T-helper 1 cell treated with Interleukin-12 subunit alpha and Interleukin-12 subunit beta and Interleukin-4 antibody, amounts not matched to agents 30 μg/mL and 1 μg/mL, for 36 hours (primary cell): ENCODE measurements around the gene APOL3.
"Not testable (repeated sequence)": the region's sequence is repeated elsewhere in the genome, so short reads cannot be mapped to it uniquely, and the experiment has no call there.

Source experiments
- H3K27ac Mint-ChIP-seq: one replicate; pipeline ENCODE4 v1.8.0; 2021; ENCODE audit warnings: mild to moderate bottlenecking, mixed read lengths
- H3K27me3 Mint-ChIP-seq: one replicate; pipeline ENCODE4 v1.8.0; 2021; ENCODE audit warnings: low read depth, mixed read lengths
- H3K36me3 Mint-ChIP-seq: one replicate; pipeline ENCODE4 v1.8.0; 2021; ENCODE audit warnings: low read depth, mixed read lengths
- H3K4me1 Mint-ChIP-seq: one replicate; pipeline ENCODE4 v1.8.0; 2021; ENCODE audit warnings: low read depth, mixed read lengths
- H3K4me3 Mint-ChIP-seq: one replicate; pipeline ENCODE4 v1.8.0; 2021; ENCODE audit warnings: mild to moderate bottlenecking, moderate library complexity, mixed read lengths
- H3K9me3 Mint-ChIP-seq: one replicate; pipeline ENCODE4 v1.8.0; 2021; ENCODE audit warnings: mixed read lengths

Gene APOL3, protein sequence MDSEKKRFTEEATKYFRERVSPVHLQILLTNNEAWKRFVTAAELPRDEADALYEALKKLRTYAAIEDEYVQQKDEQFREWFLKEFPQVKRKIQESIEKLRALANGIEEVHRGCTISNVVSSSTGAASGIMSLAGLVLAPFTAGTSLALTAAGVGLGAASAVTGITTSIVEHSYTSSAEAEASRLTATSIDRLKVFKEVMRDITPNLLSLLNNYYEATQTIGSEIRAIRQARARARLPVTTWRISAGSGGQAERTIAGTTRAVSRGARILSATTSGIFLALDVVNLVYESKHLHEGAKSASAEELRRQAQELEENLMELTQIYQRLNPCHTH

GRCh38 chr22:36160499-36160942 is at the start of gene APOL3:
Gene APOL3 (minus strand): TSS chr22:36160755. CDS start chr22:36149055, 11,700 bp downstream.
- Mint-ChIP-seq H3K27ac (peak within 1 kb of the TSS; percentile 95), H3K4me1 (peaks cover 82% of the 10 kb centered on the region), H3K9me3 (no peaks in the 10 kb centered on the region), H3K27me3 (no peaks in the 10 kb centered on the region), H3K36me3 (peaks cover 37% of the 10 kb centered on the region), H3K4me3 (peak within 1 kb of the TSS; percentile 93)

DNA sequence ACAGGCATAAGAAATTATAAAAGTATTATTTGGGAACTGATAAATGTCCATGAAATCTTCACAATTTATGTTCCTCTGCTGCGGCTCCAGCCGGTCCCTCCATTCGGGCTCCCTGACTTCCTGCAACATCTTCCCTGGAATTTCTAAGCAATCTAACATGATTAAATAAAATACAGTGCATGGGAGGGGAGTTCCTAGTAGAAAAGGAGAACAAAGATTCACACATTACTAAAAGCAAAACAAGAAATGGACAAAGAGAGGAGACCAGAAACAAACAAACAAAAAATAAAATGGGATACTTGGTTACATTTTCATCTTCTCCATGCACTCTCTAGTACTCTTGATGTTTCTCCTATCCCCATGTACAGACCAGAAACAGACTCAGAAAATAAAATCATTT is 49.7 kb upstream of the APOL3 start:
- peaks cover 3% of the 10 kb centered on the region for H3K4me1 Mint-ChIP-seq
- H3K36me3 Mint-ChIP-seq = no peaks in the 10 kb centered on the region
- no peak overlapping the region for H3K4me3 Mint-ChIP-seq
- no peak overlapping the region for H3K27ac Mint-ChIP-seq
- peaks cover 61% of the 10 kb centered on the region for H3K27me3 Mint-ChIP-seq
- H3K9me3 Mint-ChIP-seq = peaks cover 6% of the 10 kb centered on the region

GRCh38 chr22:36209488-36209908 is 48.9 kb upstream of the APOL3 start:
- H3K36me3 Mint-ChIP-seq, H3K4me1 Mint-ChIP-seq, H3K4me3 Mint-ChIP-seq, H3K9me3 Mint-ChIP-seq, H3K27ac Mint-ChIP-seq: not testable (repeated sequence)
- H3K27me3 Mint-ChIP-seq = peaks cover 53% of the 10 kb centered on the region

DNA sequence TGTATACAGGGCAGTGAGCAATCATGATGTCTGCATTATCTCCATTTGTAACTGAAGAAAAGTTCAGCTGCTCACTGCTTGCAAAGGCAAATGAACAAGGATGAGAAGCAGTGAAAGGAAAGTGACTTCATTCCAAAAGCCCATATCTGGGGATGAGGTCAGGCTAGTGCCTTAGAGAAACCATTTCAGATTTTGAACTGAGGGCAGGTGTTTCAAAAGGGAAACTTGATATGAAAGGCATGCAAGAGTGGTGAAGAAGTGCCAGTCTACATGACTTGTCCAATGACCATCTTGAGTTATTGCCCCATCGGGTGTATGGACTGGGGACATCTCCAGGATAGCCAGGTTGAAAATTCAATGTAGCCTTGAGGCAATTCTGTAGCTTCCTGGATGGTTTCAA is 48.4 kb upstream of the APOL3 start:
- peaks cover 47% of the 10 kb centered on the region for H3K27me3 Mint-ChIP-seq
- no peak overlapping the region for H3K4me3 Mint-ChIP-seq
- H3K27ac Mint-ChIP-seq = no peak overlapping the region
- H3K9me3 Mint-ChIP-seq = peaks cover 6% of the 10 kb centered on the region
- H3K4me1 Mint-ChIP-seq = peaks cover 6% of the 10 kb centered on the region
- no peaks in the 10 kb centered on the region for H3K36me3 Mint-ChIP-seq

- H3K27ac Mint-ChIP-seq = no peak overlapping the region
- peaks cover 44% of the 10 kb centered on the region for H3K27me3 Mint-ChIP-seq
- peaks cover 6% of the 10 kb centered on the region for H3K9me3 Mint-ChIP-seq
- no peaks in the 10 kb centered on the region for H3K36me3 Mint-ChIP-seq
- no peak overlapping the region for H3K4me3 Mint-ChIP-seq
- H3K4me1 Mint-ChIP-seq = peaks cover 6% of the 10 kb centered on the region
These were observed 47.7 kb upstream of the APOL3 start for GRCh38 chr22:36208162-36208765.

GRCh38 chr22:36206255-36206654 is 45.7 kb upstream of the APOL3 start:
- Mint-ChIP-seq H3K27ac (no peak overlapping the region), H3K4me1 (peaks cover 6% of the 10 kb centered on the region), H3K9me3 (peaks cover 6% of the 10 kb centered on the region), H3K4me3 (no peak overlapping the region), H3K27me3 (peaks cover 28% of the 10 kb centered on the region), H3K36me3 (no peaks in the 10 kb centered on the region)

- H3K36me3 Mint-ChIP-seq, H3K4me1 Mint-ChIP-seq, H3K27ac Mint-ChIP-seq, H3K9me3 Mint-ChIP-seq, H3K4me3 Mint-ChIP-seq: not testable (repeated sequence)
- peaks cover 21% of the 10 kb centered on the region for H3K27me3 Mint-ChIP-seq
These were observed 45.0 kb upstream of the APOL3 start for GRCh38 chr22:36205573-36205972.

- H3K27me3 Mint-ChIP-seq = peaks cover 12% of the 10 kb centered on the region
- peaks cover 6% of the 10 kb centered on the region for H3K9me3 Mint-ChIP-seq
- no peaks in the 10 kb centered on the region for H3K36me3 Mint-ChIP-seq
- peaks cover 3% of the 10 kb centered on the region for H3K4me1 Mint-ChIP-seq
- H3K4me3 Mint-ChIP-seq = peak overlapping the region; percentile 4
- H3K27ac Mint-ChIP-seq = peak overlapping the region; percentile 9
These were observed 44.1 kb upstream of the APOL3 start for GRCh38 chr22:36204632-36205015.

GRCh38 chr22:36204001-36204631 is 43.6 kb upstream of the APOL3 start:
- H3K27me3 Mint-ChIP-seq = peaks cover 9% of the 10 kb centered on the region
- peak overlapping the region; percentile 4 for H3K4me3 Mint-ChIP-seq

GRCh38 chr22:36203441-36203840 is 42.9 kb upstream of the APOL3 start:
- not testable (repeated sequence) for H3K9me3 Mint-ChIP-seq, H3K4me1 Mint-ChIP-seq, H3K27me3 Mint-ChIP-seq, H3K27ac Mint-ChIP-seq, H3K4me3 Mint-ChIP-seq, H3K36me3 Mint-ChIP-seq

More at GRCh38 chr22:36204001-36204631, 43.6 kb upstream of the APOL3 start:
- Mint-ChIP-seq H3K27ac (peak overlapping the region; percentile 8), H3K36me3 (no peaks in the 10 kb centered on the region), H3K9me3 (peaks cover 2% of the 10 kb centered on the region), H3K4me1 (peaks cover 3% of the 10 kb centered on the region)

DNA sequence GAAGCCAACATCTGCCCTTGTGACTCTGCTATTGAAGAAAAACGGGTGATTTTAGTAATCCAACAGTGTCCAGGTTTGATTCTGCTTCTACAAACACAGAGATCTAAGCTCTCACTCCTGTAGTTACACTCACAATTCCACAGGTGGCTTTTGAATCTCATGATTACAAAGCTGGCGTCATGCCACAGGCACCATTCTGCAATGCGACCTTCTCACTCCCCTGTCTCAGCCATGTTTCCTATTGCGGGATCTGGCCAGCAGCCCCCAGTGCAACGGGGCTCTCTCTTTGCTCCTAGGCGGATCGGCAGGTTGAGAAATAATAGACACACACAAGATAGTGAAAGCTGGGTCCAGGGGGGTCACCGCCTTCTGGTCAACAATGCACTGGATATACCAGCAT is 42.4 kb upstream of the APOL3 start:
- H3K4me3 Mint-ChIP-seq, H3K27me3 Mint-ChIP-seq: not testable (repeated sequence)

GRCh38 chr22:36201630-36202319 is 41.2 kb upstream of the APOL3 start, which contains the start of gene APOL4:
Gene APOL4 (minus strand): TSS chr22:36201809. CDS start chr22:36201734, 75 bp downstream.
- H3K4me1 Mint-ChIP-seq = peaks cover 19% of the 10 kb centered on the region
- no peak within 1 kb of the TSS for H3K27ac Mint-ChIP-seq
- H3K27me3 Mint-ChIP-seq = no peaks in the 10 kb centered on the region
- no peak within 1 kb of the TSS for H3K4me3 Mint-ChIP-seq
- no peaks in the 10 kb centered on the region for H3K9me3 Mint-ChIP-seq
- no peaks in the 10 kb centered on the region for H3K36me3 Mint-ChIP-seq

More for the DNA sequence above, 42.4 kb upstream of the APOL3 start:
- not testable (repeated sequence) for H3K9me3 Mint-ChIP-seq, H3K27ac Mint-ChIP-seq, H3K4me1 Mint-ChIP-seq, H3K36me3 Mint-ChIP-seq

- H3K4me1 Mint-ChIP-seq = peaks cover 19% of the 10 kb centered on the region
- H3K9me3 Mint-ChIP-seq, H3K4me3 Mint-ChIP-seq, H3K27me3 Mint-ChIP-seq, H3K36me3 Mint-ChIP-seq, H3K27ac Mint-ChIP-seq: not testable (repeated sequence)
These were observed 40.5 kb upstream of the APOL3 start for GRCh38 chr22:36201025-36201424.

DNA sequence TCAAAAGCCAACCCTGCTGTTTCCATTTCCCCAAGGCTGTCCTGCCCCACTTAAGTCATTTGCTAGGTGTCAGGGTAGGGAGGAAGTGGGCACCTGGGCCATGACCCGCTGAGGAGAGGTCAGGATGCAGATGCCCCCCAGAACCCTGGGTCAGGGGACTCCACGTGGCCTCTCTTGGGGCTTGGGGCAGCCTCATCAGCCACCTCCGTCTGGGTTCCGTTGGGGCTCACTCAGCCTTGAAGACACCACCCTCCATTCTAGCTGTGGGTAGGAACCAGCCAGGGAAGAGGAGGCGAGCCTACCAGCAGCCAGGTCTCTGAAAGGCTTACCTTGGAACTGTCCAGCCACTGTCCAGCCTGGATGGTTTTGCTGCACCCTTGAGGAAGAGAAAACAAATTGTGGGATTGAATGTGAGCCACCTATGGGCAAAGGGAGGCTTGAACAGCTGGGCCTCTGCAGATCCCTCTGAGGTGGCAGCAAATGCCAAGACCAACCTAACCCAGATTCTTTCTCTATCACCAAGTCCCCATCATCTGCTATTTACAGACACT is 38.5 kb upstream of the APOL3 start:
- no peaks in the 10 kb centered on the region for H3K9me3 Mint-ChIP-seq
- no peaks in the 10 kb centered on the region for H3K27me3 Mint-ChIP-seq
- peaks cover 18% of the 10 kb centered on the region for H3K4me1 Mint-ChIP-seq
- H3K4me3 Mint-ChIP-seq = no peak overlapping the region
- no peak overlapping the region for H3K27ac Mint-ChIP-seq
- H3K36me3 Mint-ChIP-seq = no peaks in the 10 kb centered on the region
